ENCODE measurements around the gene SCO1.

The SCO1 gene

GRCh38 chr17:10673312-10673711 is 24.0 kb downstream of the SCO1 start:
- no peak for TF ChIP-seq CTCF (IDR thresholded peaks at IDR 0.05; ENCODE audit: low read depth, low read length)

DNA sequence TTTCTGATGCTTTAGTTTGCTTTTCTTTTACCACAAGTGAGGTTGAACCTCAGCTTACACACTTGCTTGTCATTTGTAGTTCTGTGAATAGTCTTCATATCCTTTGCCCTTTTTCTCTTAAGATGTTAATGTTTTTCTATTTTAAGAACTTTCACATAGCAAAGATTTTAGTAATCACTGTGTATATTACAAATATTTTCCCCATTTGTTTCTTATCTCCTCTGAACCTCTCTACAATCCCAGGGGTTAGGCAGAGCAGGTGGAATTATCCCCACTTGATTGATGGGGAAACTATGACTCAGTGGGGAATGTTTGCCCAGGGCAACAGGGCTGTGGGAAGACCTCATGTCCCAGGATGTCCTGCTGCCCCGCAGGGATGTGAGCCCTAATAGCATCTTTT is 28.6 kb downstream of the SCO1 start:
- DNase-seq (ENCODE audit: extremely low read depth, low read depth): no peak
- TF ChIP-seq CTCF (IDR thresholded peaks at IDR 0.05; ENCODE audit: low read depth, low read length): no peak

More at GRCh38 chr17:10673312-10673711, 24.0 kb downstream of the SCO1 start:
- DNase-seq (ENCODE audit: extremely low read depth, low read depth): no peak

DNA sequence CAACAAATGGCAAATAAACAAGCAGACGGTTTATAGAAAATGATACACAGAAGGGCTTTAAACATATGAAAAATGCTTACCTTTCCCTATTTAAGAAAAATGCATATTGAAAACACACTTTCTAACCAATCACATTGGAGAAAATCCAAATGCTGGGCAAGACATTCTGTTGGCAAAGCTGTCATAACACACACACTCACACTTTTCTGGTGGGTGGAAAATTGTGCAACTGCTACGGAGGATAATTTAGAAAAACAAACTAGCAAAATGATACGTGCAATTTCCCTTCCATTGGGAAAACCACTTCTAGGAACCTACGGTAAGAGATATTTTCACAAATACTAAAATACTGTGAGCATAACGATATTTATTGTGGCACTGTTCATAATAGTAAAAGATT is 30.4 kb downstream of the SCO1 start:
- DNase-seq (ENCODE audit: extremely low read depth, low read depth): no peak

DNA sequence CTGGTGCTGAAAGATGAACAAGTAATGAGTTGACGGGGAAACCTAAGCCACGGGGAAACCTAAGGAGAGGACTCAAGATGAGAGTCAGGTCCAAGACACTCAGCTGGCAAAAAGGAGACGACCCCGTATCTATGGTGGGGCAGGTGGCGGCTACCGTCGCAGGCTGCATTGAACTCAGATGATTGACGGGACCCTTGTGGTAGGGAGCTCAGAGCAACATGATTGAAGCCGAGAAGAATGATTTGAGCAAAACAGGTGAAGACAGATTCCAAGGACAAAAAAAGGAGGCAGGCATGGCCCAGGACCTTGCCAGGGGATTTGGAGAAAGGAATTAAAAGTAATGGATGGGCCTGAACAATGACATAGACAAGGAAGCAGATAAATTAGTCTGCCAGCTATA is 32.8 kb downstream of the SCO1 start:
- no peak for DNase-seq (ENCODE audit: extremely low read depth, low read depth)
- no peak for TF ChIP-seq CTCF (IDR thresholded peaks at IDR 0.05; ENCODE audit: low read depth, low read length)

More for the DNA sequence above, 30.4 kb downstream of the SCO1 start:
- TF ChIP-seq CTCF (IDR thresholded peaks at IDR 0.05; ENCODE audit: low read depth, low read length): no peak

DNA sequence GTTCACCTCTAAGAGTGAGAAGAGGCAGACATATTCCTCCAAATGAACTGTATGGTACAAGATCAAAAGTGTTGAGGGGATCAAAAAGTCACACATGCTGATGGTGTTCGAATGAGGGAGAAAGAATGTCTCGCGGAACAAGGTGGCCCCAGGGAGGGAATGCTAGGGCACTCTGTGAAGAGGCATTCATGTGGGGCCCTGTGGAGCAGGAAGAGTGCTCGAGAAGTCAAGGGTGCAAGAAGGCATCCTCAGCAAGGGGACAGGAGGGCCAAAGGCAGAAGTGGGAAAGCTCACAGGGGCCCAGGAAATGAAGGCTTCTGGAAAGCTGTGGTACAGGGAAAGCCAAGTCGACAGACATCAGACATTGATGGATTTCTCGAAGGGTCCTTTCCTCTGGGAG is 34.1 kb downstream of the SCO1 start:
- no peak for DNase-seq (ENCODE audit: extremely low read depth, low read depth)
- no peak for TF ChIP-seq CTCF (IDR thresholded peaks at IDR 0.05; ENCODE audit: low read depth, low read length)

GRCh38 chr17:10661437-10661836 is 35.9 kb downstream of the SCO1 start:
- TF ChIP-seq CTCF (IDR thresholded peaks at IDR 0.05; ENCODE audit: low read depth, low read length): no peak
- no peak for DNase-seq (ENCODE audit: extremely low read depth, low read depth)

DNA sequence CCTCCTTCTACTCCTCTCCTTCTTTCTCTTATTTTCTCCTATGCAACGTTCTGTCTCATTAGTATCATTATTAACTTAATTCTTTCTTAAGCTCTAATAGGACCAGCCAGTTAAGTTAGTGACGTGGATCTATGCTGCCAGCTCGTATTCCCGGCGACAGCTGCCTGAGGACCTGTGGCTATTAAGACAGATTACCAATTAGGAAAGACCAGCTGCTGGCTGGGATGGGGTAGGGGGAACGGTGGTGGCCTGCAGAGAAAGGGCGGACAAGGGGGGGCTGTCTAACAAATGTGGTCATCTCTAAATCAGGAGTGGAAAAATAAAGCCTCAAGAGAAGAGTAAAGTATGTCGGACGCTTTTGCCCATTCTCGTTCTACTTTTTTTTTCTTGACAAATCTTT is 39.5 kb downstream of the SCO1 start:
- DNase-seq (ENCODE audit: extremely low read depth, low read depth): no peak
- TF ChIP-seq CTCF (IDR thresholded peaks at IDR 0.05; ENCODE audit: low read depth, low read length): no peak

All from AG09319 (cell line).